Panc1 (cell line): ENCODE results near the gene MLLT3. TPM values are rescaled to one million over a fixed set of nuclear protein-coding genes. Genes with fewer than 3 reads are reported as not detected.

Experiments used
- ATAC-seq: fragments of 200-7000 bp; cut with Tn5 transposase; 2 replicates; pipeline ENCODE4 v1.9.1; 2020; ENCODE audit warnings: mild to moderate bottlenecking, moderate library complexity
- BruUV-seq: library from RNA; stranded (reverse); fragments of 400-500 nt; replicated peaks from 2 replicates; lab custom pipeline; 2021; lab: Mats Ljungman, UMichigan
- CTCF ChIA-PET: fragments of 300-600 bp; sonication (Branson Sonifier 250); formaldehyde crosslinking; loops from one replicate; lab custom pipeline; 2022; ENCODE audit warnings: antibody characterized with exemption; lab: Charles Lee
- POLR2A ChIA-PET: fragments of 300-600 bp; sonication (Branson Sonifier 250); formaldehyde crosslinking; loops from one replicate; lab custom pipeline; 2022; ENCODE audit warnings: antibody characterized with exemption; lab: Charles Lee
- DNase-seq: peaks from one replicate; pipeline ENCODE4 v3.0.0-alpha.2; 2010; ENCODE audit warnings: low read depth, low spot score
- H3K27ac ChIP-seq: 2 replicates; pipeline ENCODE4 v1.5.1; 2011; ENCODE audit warnings: mild to moderate bottlenecking, low read length, inconsistent platforms
- H3K27me3 ChIP-seq: fragments of 200-500 bp; sonication (Bioruptor generic); 2 replicates; pipeline ENCODE4 v1.6.0; 2014; ENCODE audit warnings: low read length, inconsistent platforms; ENCODE audit not compliant: control insufficient read depth, insufficient read depth
- H3K36me3 ChIP-seq: fragments of 200-500 bp; sonication (Bioruptor generic); 2 replicates; pipeline ENCODE4 v1.5.1; 2014; ENCODE audit warnings: inconsistent platforms, mild to moderate bottlenecking, low read length, moderate library complexity; ENCODE audit not compliant: control insufficient read depth, insufficient read depth
- H3K4me1 ChIP-seq: 2 replicates; pipeline ENCODE4 v1.5.1; 2011; ENCODE audit warnings: inconsistent platforms, mild to moderate bottlenecking, low read length, moderate library complexity; ENCODE audit not compliant: control insufficient read depth, insufficient read depth
- H3K4me3 ChIP-seq, 2 experiments: 2 replicates each; pipeline ENCODE4 v1.5.1; 2011 to 2012; ENCODE audit warnings: low read depth in 2 of 2, low read length in 2 of 2, mild to moderate bottlenecking in 2 of 2, inconsistent platforms in 1 of 2, moderate library complexity in 1 of 2
- H3K9me3 ChIP-seq: fragments of 200-500 bp; sonication (Bioruptor generic); 2 replicates; pipeline ENCODE4 v1.5.1; 2014; ENCODE audit warnings: low read depth, mild to moderate bottlenecking, inconsistent platforms, low read length, moderate library complexity; ENCODE audit not compliant: control insufficient read depth, insufficient read depth
- POLR2AphosphoS5 ChIP-seq: IDR thresholded peaks from 2 replicates; pipeline ENCODE4 v1.6.1; 2012; ENCODE audit warnings: mild to moderate bottlenecking, low read depth, low read length, moderate library complexity
- REST ChIP-seq, 2 experiments: IDR thresholded peaks; 2 replicates each; pipeline ENCODE4 v1.6.1; 2011 to 2012; ENCODE audit warnings: low read depth in 2 of 2, control low read depth in 1 of 2, low read length in 1 of 2, mild to moderate bottlenecking in 1 of 2, moderate library complexity in 1 of 2; ENCODE audit not compliant: insufficient read depth in 1 of 2
- SIN3A ChIP-seq: IDR thresholded peaks from 2 replicates; pipeline ENCODE4 v1.6.1; 2012; ENCODE audit warnings: low read depth, mild to moderate bottlenecking, low read length, moderate library complexity, borderline replicate concordance; ENCODE audit not compliant: insufficient read depth
- TCF7L2 ChIP-seq: IDR thresholded peaks from 2 replicates; pipeline ENCODE4 v1.6.1; 2011; ENCODE audit warnings: mild to moderate bottlenecking, low read depth, low read length, inconsistent platforms
- in situ Hi-C: cut with HindIII; loops from 2 replicates; pipeline ENCODE4 v1.10.0; 2016; ENCODE audit warnings: low sequenced_read_pairs, low pct_unique_long_range_greater_than_20kb
- intact Hi-C: fragments of 100-400 bp; cut with micrococcal nuclease; formaldehyde crosslinking; loops from one replicate; pipeline ENCODE4 v1.10.0; 2022; ENCODE audit not compliant: unreplicated experiment
- total RNA-seq: library from RNA; stranded (reverse); gene quantifications from one replicate; pipeline ENCODE4 v1.2.1, GENCODE V29; 2021; ENCODE audit not compliant: unreplicated experiment
- TF ChIP-seq, protein P1 (sequence below): fragments of 450-650 bp; IDR thresholded peaks from 2 replicates; pipeline ENCODE4 v1.5.1; 2017; ENCODE audit warnings: mild to moderate bottlenecking

Gene MLLT3
- total RNA-seq, 1 experiment from 2014 or later: 0.49 TPM

GRCh38 chr9:20403346-20403745, 219.0 kb downstream of the MLLT3 start:
- BruUV-seq: no TSS peak
- ChIA-PET POLR2A (no interaction called here), CTCF (no interaction called here)
- TF ChIP-seq, protein P1, sequence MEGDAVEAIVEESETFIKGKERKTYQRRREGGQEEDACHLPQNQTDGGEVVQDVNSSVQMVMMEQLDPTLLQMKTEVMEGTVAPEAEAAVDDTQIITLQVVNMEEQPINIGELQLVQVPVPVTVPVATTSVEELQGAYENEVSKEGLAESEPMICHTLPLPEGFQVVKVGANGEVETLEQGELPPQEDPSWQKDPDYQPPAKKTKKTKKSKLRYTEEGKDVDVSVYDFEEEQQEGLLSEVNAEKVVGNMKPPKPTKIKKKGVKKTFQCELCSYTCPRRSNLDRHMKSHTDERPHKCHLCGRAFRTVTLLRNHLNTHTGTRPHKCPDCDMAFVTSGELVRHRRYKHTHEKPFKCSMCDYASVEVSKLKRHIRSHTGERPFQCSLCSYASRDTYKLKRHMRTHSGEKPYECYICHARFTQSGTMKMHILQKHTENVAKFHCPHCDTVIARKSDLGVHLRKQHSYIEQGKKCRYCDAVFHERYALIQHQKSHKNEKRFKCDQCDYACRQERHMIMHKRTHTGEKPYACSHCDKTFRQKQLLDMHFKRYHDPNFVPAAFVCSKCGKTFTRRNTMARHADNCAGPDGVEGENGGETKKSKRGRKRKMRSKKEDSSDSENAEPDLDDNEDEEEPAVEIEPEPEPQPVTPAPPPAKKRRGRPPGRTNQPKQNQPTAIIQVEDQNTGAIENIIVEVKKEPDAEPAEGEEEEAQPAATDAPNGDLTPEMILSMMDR: no peak
- TF ChIP-seq TCF7L2: no peak
- TF ChIP-seq SIN3A: no peak
- TF ChIP-seq POLR2AphosphoS5: no peak
- TF ChIP-seq REST (IDR thresholded peaks at IDR 0.05; ENCODE audit: insufficient read depth in 1 of 2, low read depth in 2 of 2, low read length in 1 of 2): no peak
- H3K27ac ChIP-seq: no peak overlapping the region
- in situ Hi-C loops (no loop called here), intact Hi-C loops (no loop called here)
- DNase-seq: no peak
- H3K4me1 ChIP-seq: no peaks in the 10 kb centered on the region
- no peaks in the 10 kb centered on the region for H3K9me3 ChIP-seq
- ATAC-seq: no peak
- H3K36me3 ChIP-seq: no peaks in the 10 kb centered on the region
- H3K4me3 ChIP-seq: no peak overlapping the region
- no peaks in the 10 kb centered on the region for H3K27me3 ChIP-seq

DNA sequence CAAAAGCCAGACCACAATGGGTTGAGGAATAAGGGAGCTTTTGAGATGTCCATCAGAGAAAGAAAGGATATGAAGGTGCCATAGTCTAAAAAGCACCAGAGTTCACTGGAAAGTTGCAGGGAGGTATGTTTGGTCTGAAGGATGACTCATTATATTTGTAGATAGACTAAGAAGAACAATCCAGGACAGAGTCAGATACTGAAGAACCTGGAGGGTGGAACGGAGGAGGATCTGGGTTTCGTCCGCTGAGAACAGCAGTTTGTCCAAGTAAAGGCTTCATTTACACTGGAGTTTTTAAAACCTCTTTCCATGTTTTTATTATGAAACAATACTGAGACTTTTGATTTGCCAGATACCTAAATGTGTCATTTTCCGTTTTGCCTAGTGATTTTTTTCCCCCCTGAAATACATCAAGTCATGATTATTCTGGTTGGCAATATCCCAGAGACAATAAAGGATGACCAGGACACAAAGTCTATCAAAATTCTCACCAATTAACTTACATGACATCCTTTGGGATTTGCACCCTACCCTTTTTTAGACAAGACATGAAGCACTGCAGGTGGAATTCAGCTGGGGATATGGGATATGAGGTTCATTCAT, 219.9 kb downstream of the MLLT3 start:
- ChIA-PET POLR2A (no interaction called here), CTCF (no interaction called here)
- BruUV-seq: no TSS peak
- Histone ChIP-seq H3K36me3 (no peaks in the 10 kb centered on the region), H3K4me3 (no peak overlapping the region), H3K27ac (no peak overlapping the region), H3K27me3 (no peaks in the 10 kb centered on the region), H3K9me3 (no peaks in the 10 kb centered on the region), H3K4me1 (no peaks in the 10 kb centered on the region)
- DNase-seq (no peak), ATAC-seq (no peak)
- TF ChIP-seq SIN3A (no peak), TCF7L2 (no peak), REST (IDR thresholded peaks at IDR 0.05; ENCODE audit: insufficient read depth in 1 of 2, low read depth in 2 of 2, low read length in 1 of 2) (no peak), POLR2AphosphoS5 (no peak)
- TF ChIP-seq, protein P1: no peak
- intact Hi-C loops (no loop called here), in situ Hi-C loops (no loop called here)
